ENCODE measurements around the gene DPM2.

The DPM2 gene

DNA sequence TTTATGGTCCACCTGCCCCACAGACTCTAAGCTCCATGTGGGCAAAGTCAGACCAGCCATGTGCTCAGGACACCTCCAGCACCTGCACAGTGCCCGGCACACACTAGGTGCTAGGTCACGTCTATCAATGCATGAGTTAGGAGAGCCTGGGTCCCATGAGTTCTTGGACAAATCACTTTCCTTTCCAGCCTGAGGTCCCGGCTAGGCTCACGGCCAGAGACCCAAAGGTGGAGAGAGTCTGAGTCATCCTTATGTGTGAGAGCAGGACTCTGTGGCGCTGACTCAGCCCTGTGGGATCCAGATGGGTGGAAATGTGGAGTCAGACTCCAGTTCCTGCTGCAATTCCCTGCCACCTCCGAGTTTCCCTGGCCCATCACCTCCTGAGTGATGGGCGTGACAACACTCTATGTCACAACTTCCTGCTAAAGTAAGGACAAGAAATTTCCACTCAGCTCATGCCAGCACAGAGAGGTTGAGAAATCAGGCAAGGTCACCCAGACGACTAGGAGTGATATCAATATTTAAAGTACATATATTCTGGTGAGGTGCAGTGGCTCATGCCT, 18.3 kb downstream of the DPM2 start:
- no peaks in the 10 kb centered on the region for H3K9me3 ChIP-seq (ENCODE audit: insufficient read depth, low read length)
- no peaks in the 10 kb centered on the region for H3K27me3 ChIP-seq (ENCODE audit: low read length)
- H3K4me2 ChIP-seq (ENCODE audit: low read depth, low read length, poor library complexity, severe bottlenecking) = no peak overlapping the region
- no peaks in the 10 kb centered on the region for H3K79me2 ChIP-seq (ENCODE audit: insufficient read depth, low read length)
- H3K9me2 ChIP-seq (replicated peaks; ENCODE audit: insufficient read depth, low read length) = no peaks in the 10 kb centered on the region
- H3K4me3 ChIP-seq (ENCODE audit: insufficient read depth, low read length, poor library complexity, severe bottlenecking) = no peak overlapping the region
- H4K20me1 ChIP-seq (ENCODE audit: low read depth, low read length) = no peaks in the 10 kb centered on the region
- H2AFZ ChIP-seq (ENCODE audit: low read depth, low read length, severe bottlenecking) = no peak overlapping the region
- no peak overlapping the region for H3K9ac ChIP-seq (ENCODE audit: low read length)
- H3F3A ChIP-seq (ENCODE audit: insufficient read depth) = peaks cover 19% of the 10 kb centered on the region
- H3K27ac ChIP-seq (ENCODE audit: low read depth, low read length) = no peak overlapping the region
- H3K36me3 ChIP-seq (ENCODE audit: low read length) = no peaks in the 10 kb centered on the region
- TF ChIP-seq EZH2phosphoT487 (conservative IDR thresholded peaks at IDR 0.05; ENCODE audit: low read length) = no peak
- TF ChIP-seq, protein P1, sequence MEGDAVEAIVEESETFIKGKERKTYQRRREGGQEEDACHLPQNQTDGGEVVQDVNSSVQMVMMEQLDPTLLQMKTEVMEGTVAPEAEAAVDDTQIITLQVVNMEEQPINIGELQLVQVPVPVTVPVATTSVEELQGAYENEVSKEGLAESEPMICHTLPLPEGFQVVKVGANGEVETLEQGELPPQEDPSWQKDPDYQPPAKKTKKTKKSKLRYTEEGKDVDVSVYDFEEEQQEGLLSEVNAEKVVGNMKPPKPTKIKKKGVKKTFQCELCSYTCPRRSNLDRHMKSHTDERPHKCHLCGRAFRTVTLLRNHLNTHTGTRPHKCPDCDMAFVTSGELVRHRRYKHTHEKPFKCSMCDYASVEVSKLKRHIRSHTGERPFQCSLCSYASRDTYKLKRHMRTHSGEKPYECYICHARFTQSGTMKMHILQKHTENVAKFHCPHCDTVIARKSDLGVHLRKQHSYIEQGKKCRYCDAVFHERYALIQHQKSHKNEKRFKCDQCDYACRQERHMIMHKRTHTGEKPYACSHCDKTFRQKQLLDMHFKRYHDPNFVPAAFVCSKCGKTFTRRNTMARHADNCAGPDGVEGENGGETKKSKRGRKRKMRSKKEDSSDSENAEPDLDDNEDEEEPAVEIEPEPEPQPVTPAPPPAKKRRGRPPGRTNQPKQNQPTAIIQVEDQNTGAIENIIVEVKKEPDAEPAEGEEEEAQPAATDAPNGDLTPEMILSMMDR (IDR thresholded peaks at IDR 0.05; ENCODE audit: insufficient read depth, low read length, poor library complexity, severe bottlenecking) = no peak

DNA sequence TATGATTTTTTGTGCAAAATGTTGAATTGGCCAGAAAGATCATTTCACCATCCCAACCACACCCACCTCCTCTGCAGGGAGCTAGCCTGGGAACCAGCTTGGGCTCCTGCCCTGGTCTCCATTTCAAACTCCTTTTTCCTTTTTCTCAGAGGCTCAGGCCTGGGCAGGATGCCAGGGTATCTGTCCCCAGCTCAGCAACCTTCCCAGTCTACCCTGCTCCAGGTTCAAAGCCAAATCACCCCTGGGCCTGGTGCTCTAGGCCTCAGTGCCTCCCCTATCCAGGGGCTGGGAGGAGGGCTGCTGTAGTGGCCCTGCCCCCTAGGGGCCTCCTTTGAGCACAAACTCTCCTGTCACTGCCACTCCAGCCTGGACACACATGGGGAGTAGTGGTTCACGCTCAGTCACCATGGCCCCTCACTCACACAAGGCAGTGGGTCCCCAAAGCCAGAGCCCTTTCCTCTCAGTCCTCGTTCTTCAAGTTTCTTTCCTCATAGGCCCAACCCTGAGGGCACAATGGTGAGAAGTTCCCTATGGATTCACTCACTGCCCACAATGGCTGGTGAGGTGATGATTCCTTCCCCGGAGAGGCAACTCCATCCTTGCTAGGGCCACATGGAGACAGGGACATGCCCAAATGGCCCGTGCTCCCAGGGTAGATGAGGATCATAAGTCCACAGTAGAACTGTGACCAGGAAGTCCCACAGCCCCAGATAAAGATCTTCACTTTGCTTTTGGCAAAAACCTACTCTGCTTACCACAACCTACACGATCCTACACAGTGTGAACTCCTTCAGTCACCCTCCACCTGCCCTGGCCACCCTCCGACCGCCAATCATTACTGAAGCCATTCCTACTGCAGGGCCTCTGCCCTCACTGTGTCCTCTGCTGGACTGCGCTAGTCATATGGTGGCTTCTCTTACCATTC, 19.2 kb downstream of the DPM2 start:
- H3K36me3 ChIP-seq (ENCODE audit: low read length) = no peaks in the 10 kb centered on the region
- no peaks in the 10 kb centered on the region for H3K9me2 ChIP-seq (replicated peaks; ENCODE audit: insufficient read depth, low read length)
- H3K27ac ChIP-seq (ENCODE audit: low read depth, low read length) = peak overlapping the region; percentile 22; the same call in 1 of the 2 replicates
- no peak overlapping the region for H2AFZ ChIP-seq (ENCODE audit: low read depth, low read length, severe bottlenecking)
- H3K9me3 ChIP-seq (ENCODE audit: insufficient read depth, low read length) = no peaks in the 10 kb centered on the region
- no peaks in the 10 kb centered on the region for H3K27me3 ChIP-seq (ENCODE audit: low read length)
- H4K20me1 ChIP-seq (ENCODE audit: low read depth, low read length) = no peaks in the 10 kb centered on the region
- no peak overlapping the region for H3K4me2 ChIP-seq (ENCODE audit: low read depth, low read length, poor library complexity, severe bottlenecking)
- peaks cover 19% of the 10 kb centered on the region for H3F3A ChIP-seq (ENCODE audit: insufficient read depth)
- no peaks in the 10 kb centered on the region for H3K79me2 ChIP-seq (ENCODE audit: insufficient read depth, low read length)
- H3K9ac ChIP-seq (ENCODE audit: low read length) = 0 out of 2 replicates have a peak overlapping the region, but pooled peaks have one; percentile 42
- TF ChIP-seq, protein P1 (IDR thresholded peaks at IDR 0.05; ENCODE audit: insufficient read depth, low read length, poor library complexity, severe bottlenecking) = peak; percentile 12
- no peak for TF ChIP-seq EZH2phosphoT487 (conservative IDR thresholded peaks at IDR 0.05; ENCODE audit: low read length)
- no peak overlapping the region for H3K4me3 ChIP-seq (ENCODE audit: insufficient read depth, low read length, poor library complexity, severe bottlenecking)

DNA sequence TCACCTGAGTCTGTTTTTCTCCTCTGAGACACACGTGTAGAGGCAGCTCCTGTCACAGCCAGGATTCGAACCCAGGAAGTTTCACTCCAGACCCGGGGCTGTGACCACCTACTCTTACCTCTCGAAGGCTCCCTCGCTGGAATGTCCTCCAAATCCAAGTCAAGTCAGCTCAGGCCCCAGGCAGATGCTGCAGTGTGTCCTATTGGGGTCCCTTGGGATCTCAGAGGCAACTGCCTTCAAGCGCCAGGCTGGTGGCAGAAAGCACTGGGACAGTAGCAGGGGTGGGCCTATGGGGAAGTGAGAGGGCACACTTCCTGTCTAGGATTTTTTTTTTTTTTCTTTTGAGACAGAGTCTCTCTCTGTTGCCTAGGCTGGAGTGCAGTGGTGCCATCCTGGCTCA, 20.1 kb downstream of the DPM2 start:
- Histone ChIP-seq H3K27ac (ENCODE audit: low read depth, low read length) (peak overlapping the region; percentile 60), H3K4me3 (ENCODE audit: insufficient read depth, low read length, poor library complexity, severe bottlenecking) (peak overlapping the region; percentile 46), H3K4me2 (ENCODE audit: low read depth, low read length, poor library complexity, severe bottlenecking) (peak overlapping the region; percentile 78), H3K9ac (ENCODE audit: low read length) (peak overlapping the region; percentile 42), H4K20me1 (ENCODE audit: low read depth, low read length) (no peaks in the 10 kb centered on the region), H3K27me3 (ENCODE audit: low read length) (no peaks in the 10 kb centered on the region), H3K9me2 (replicated peaks; ENCODE audit: insufficient read depth, low read length) (no peaks in the 10 kb centered on the region), H3K36me3 (ENCODE audit: low read length) (no peaks in the 10 kb centered on the region), H2AFZ (ENCODE audit: low read depth, low read length, severe bottlenecking) (peak overlapping the region; percentile 52), H3K9me3 (ENCODE audit: insufficient read depth, low read length) (no peaks in the 10 kb centered on the region), H3K79me2 (ENCODE audit: insufficient read depth, low read length) (no peaks in the 10 kb centered on the region), H3F3A (ENCODE audit: insufficient read depth) (peaks cover 19% of the 10 kb centered on the region)
- TF ChIP-seq, protein P1 (IDR thresholded peaks at IDR 0.05; ENCODE audit: insufficient read depth, low read length, poor library complexity, severe bottlenecking) = no peak
- no peak for TF ChIP-seq EZH2phosphoT487 (conservative IDR thresholded peaks at IDR 0.05; ENCODE audit: low read length)
